Pancreas (tissue), 10 donors: ENCODE measurements around the gene TPSG1. TPM values are rescaled to one million over a fixed set of nuclear protein-coding genes. Genes with fewer than 3 reads are reported as not detected.

Experiments
- ATAC-seq, 4 donors: fragments of 200-7000 bp; cut with Tn5 transposase; one replicate each; pipeline versions ENCODE4 v1.8.0 to v1.9.1; 2020; ENCODE audit warnings: mild to moderate bottlenecking in 4 of 4, moderate library complexity in 4 of 4
- DNase-seq, 6 donors: peaks; one replicate each; pipeline ENCODE4 v3.0.0-alpha.2; 2020
- FAIRE-seq: peaks from 2 replicates; lab custom pipeline; 2012; peaks lifted over from hg19 to GRCh38; lab: Jason Lieb, UNC
- H3K27ac ChIP-seq, 4 donors: fragments of 200-600 bp; sonication (generic); 1 replicate in 3 of 4; 2 replicates in 1 of 4; pipeline versions ENCODE4 v1.5.0 to v1.8.0; 2020
- H3K27me3 ChIP-seq, 4 donors: fragments of 200-600 bp; one replicate each; pipeline ENCODE4 v1.8.0; 2021
- H3K36me3 ChIP-seq, 3 donors: fragments of 200-600 bp; sonication (generic) in 1 of 3; one replicate each; pipeline versions ENCODE4 v1.5.0 to v1.8.0; 2020 to 2021
- H3K4me1 ChIP-seq, 3 donors: fragments of 200-600 bp; one replicate each; pipeline ENCODE4 v1.8.0; 2021
- H3K4me3 ChIP-seq, 4 donors: fragments of 200-600 bp; sonication (generic) in 2 of 4; one replicate each; pipeline versions ENCODE4 v1.5.0 to v1.8.0; 2020 to 2021
- H3K9me3 ChIP-seq, 4 donors: fragments of 200-600 bp; one replicate each; pipeline ENCODE4 v1.8.0; 2021
- WGBS, 2 donors: extraction: QIAGEN DNeasy Blood & Tissue Kit; methylation state at CpG; one replicate each; pipeline ENCODE4 v1.1.7; 2013; 5-methylcytosine and 5-hydroxymethylcytosine counted together
- intact Hi-C, 3 donors: fragments of 100-400 bp; cut with DNase I; formaldehyde crosslinking; loops; one replicate each; pipeline versions ENCODE4 v1.11.1 to v1.14.2; 2022
- polyA plus RNA-seq, 2 donors: library from polyadenylated mRNA; stranded (reverse); fragments of 200-250 nt; gene quantifications; one replicate each; pipeline ENCODE4 v1.2.3, GENCODE V29; 2013
- total RNA-seq, 6 donors: library from RNA; stranded (reverse); fragmentation: NEBNext Ultra II Directional in 4 of 6; extraction: Animal tissue kit (Norgen Biotek cat#: 25700) in 4 of 6; gene quantifications; one replicate each; pipeline versions ENCODE4 v1.2.1 to v1.2.4, GENCODE V29; 2021 to 2023
- TF ChIP-seq, protein P1 (sequence below), 4 donors: fragments of 200-600 bp; sonication (generic) in 3 of 4; IDR thresholded peaks; one replicate each; pipeline versions ENCODE4 v1.5.0 to v1.8.0; 2021; ENCODE audit warnings: antibody characterized with exemption in 4 of 4
- donor health status: healthy with polysubstance abuse.
- donor health status: DM: no; HTN: no; CAD: no; lungs with moderate emphysema.
- donor health status: DM: no; HTN: no; CAD: no.
- donor health status: control.
- donor health status: control.
- donor health status: Bipolar disorder and iron deficiency.
- donor health status: DM: yes; HTN: yes; CAD: no.
- donor health status: DM: no; HTN: no; CAD: no.
- donor health status: DM: no; HTN: no; CAD: no.
- donor health status: DM: yes; HTN: yes; CAD: no.

The TPSG1 gene
- total and polyA plus RNA-seq, 8 donors, result 0.12 to 0.26 TPM; not detected in 6

DNA sequence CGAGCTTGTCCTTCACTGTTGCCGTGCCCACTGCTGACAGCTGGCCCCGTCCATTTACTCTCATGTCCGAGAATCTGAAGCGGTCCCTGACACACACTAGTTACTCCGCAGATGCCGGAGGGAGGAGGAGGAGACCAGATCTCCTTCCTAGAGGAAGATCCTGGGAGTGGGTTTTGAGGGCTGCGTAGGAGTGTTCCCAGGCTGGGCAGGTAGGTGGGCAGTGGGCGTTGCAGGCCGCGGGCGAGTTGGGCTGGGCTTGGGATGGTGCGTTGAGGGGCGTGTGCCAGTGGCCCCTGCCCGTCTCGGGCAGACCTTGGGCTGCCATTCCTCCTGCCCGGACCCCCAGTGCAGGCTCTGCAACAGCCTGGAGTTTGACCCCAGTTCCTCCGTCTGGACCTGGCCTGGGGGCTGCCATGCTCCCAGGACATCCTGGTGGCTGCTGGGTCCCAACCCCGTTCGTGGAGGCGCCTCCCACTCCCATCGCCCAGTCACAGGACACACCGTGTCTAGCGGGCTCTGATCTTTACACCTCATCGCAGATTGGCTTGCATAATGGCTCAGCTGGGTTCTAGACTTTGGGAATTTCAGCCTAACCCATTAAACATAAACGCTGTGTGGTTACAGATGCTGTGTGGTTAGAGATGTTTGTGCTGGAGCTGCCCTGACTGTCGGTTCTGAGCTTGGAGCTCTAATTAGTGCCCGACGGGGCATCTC, 49.3 kb downstream of the TPSG1 start:
- Histone ChIP-seq H3K4me3 (no peak overlapping the region), H3K27ac (no peak overlapping the region), H3K36me3 (no peaks in the 10 kb centered on the region), H3K27me3 (no peaks in the 10 kb centered on the region), H3K4me1 (peaks cover 5 to 14% (median 9%) of the 10 kb centered on the region in 3 donors), H3K9me3 (no peaks in the 10 kb centered on the region)
- no peak for ATAC-seq
- TF ChIP-seq, protein P1, sequence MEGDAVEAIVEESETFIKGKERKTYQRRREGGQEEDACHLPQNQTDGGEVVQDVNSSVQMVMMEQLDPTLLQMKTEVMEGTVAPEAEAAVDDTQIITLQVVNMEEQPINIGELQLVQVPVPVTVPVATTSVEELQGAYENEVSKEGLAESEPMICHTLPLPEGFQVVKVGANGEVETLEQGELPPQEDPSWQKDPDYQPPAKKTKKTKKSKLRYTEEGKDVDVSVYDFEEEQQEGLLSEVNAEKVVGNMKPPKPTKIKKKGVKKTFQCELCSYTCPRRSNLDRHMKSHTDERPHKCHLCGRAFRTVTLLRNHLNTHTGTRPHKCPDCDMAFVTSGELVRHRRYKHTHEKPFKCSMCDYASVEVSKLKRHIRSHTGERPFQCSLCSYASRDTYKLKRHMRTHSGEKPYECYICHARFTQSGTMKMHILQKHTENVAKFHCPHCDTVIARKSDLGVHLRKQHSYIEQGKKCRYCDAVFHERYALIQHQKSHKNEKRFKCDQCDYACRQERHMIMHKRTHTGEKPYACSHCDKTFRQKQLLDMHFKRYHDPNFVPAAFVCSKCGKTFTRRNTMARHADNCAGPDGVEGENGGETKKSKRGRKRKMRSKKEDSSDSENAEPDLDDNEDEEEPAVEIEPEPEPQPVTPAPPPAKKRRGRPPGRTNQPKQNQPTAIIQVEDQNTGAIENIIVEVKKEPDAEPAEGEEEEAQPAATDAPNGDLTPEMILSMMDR (IDR thresholded peaks at IDR 0.05), result no peak
- intact Hi-C loops, result no loop called here
- no peak for DNase-seq
- 75 to 86% methylated on average over 29 of the region's 29 CpGs for WGBS, 2 donors
- FAIRE-seq, result no peak

DNA sequence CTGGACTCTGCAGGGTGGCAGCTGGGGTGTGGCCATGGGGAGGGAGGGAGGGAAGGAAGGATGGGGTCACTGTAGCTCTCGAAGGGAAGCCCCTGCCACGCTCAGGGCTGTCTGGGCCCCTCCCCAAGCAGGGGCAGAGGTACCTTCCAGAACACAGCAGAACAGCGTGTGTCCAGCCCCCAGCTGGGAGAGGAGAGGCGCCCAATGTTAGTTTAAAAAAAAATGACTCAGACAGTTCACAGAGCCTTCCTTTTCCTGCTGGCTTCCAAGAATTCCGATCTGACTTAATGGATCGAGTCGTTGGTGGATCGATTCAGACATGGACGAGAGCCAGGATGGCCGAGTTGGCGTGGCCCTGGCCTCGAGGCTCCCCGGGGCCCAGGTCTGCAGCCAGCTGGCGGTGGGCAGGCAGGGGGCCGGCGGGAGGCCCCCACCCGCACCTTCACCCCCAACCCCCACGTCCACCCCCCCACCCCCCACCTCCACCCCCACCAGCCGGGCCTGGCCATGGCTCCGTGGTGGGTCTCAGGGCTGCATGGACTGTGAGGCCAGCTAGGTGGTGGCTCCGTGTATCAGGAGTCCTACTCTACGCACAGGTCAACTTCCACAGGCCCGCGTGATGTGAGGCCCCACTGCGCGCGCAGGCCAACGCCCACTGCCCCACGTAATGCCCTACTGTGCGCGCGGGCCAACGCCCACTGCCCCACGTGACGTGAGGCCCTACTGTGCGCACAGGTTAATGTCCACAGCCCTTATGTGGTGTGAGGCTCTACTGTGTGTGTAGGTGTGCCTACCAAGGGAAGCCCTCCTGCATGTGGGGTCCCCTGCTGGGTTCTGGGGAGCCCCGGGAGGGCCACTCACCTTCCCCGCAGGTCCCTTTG, 50.4 kb downstream of the TPSG1 start:
- ATAC-seq, result peak; percentile 65 to 76 (median 72)
- peaks cover 5 to 14% (median 9%) of the 10 kb centered on the region in 3 donors for H3K4me1 ChIP-seq
- 36 to 38% methylated on average over 35 to 38 of the region's 38 CpGs for WGBS, 2 donors

DNA sequence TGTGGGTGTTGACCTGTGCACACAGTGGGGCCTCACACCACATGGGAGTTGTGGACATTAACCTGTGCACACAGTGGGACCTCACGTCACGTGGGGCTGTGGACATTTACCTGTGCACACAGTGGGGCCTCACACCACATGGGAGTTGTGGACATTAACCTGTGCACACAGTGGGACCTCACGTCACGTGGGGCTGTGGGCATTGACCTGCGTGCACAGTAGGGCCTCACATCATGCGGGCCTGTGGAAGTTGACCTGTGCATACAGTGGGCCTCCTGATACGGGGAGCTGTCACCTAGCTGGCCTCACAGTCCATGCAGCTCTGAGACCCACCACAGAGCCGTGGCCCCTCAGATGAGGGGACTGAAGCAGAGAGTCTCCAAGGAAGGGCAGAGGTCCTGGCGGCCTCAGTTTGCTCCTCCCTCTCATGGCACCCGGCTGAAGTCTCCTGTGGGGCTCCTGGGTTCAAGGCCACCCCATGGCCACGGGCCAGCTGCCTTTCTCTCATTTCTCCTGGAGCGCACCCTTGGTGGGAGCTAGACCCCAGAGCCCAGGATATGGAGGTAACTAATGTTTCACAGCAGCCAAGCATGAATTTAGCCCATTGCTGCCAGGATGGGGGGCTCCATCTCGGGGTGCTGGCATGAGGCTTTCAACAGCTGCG, 51.1 kb downstream of the TPSG1 start:
- DNase-seq (no peak), FAIRE-seq (no peak), ATAC-seq (peak in 2 of 4 donors; percentile 5 to 11)
- TF ChIP-seq, protein P1 (IDR thresholded peaks at IDR 0.05), result no peak
- intact Hi-C loops, result no loop called here
- no peaks in the 10 kb centered on the region for H3K36me3 ChIP-seq
- 33 to 34% methylated on average over 14 of the region's 14 CpGs for WGBS, 2 donors
- H3K9me3 ChIP-seq, result no peaks in the 10 kb centered on the region
- peaks cover 5 to 14% (median 9%) of the 10 kb centered on the region in 3 donors for H3K4me1 ChIP-seq
- H3K27me3 ChIP-seq, result no peaks in the 10 kb centered on the region
- H3K27ac ChIP-seq, result peak overlapping the region; percentile 33 to 67 (median 52)
- no peak overlapping the region for H3K4me3 ChIP-seq

More for the DNA sequence above, 50.4 kb downstream of the TPSG1 start:
- intact Hi-C loops, result no loop called here
- no peaks in the 10 kb centered on the region for H3K27me3 ChIP-seq
- H3K27ac ChIP-seq, result peak overlapping the region; percentile 33 to 67 (median 52)
- DNase-seq, result peak in 3 of 6 donors; percentile 68 to 82 (median 73)
- H3K9me3 ChIP-seq, result no peaks in the 10 kb centered on the region
- no peaks in the 10 kb centered on the region for H3K36me3 ChIP-seq
- H3K4me3 ChIP-seq, result no peak overlapping the region
- no peak for FAIRE-seq
- TF ChIP-seq, protein P1 (IDR thresholded peaks at IDR 0.05), result no peak

DNA sequence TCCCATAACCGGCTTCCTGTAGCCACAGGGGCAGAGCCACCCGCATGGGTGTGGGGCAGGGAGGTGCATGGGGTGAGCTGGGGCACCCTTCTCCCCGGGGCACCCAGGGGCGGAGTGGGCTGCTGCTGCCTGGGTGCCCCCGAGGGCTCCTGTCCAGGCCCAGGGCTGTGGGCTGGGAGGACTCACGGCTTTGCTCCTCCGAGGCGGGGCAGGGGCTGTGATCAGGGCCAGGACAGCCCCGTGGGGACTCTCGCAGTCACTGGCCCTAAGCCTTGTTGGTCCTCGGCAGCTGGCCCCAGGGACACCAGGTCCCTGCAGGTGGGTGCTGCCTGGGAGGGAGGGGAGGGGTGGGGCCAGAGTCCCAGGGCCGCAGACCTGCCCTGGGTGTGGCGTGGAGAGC, 52.4 kb downstream of the TPSG1 start:
- peaks cover 9 to 18% (median 10%) of the 10 kb centered on the region in 3 donors for H3K4me1 ChIP-seq
- H3K36me3 ChIP-seq, result no peaks in the 10 kb centered on the region
- no peaks in the 10 kb centered on the region for H3K9me3 ChIP-seq
- no peak for FAIRE-seq
- TF ChIP-seq, protein P1 (IDR thresholded peaks at IDR 0.05), result no peak
- no peak for DNase-seq
- H3K4me3 ChIP-seq, result no peak overlapping the region
- intact Hi-C loops, result no loop called here
- ATAC-seq, result no peak
- 58 to 82% methylated on average over 11 to 13 of the region's 13 CpGs for WGBS, 2 donors
- no peaks in the 10 kb centered on the region for H3K27me3 ChIP-seq
- H3K27ac ChIP-seq, result no peak overlapping the region
